Testis (tissue), 5 donors: Measurements from ENCODE around the gene TM9SF4. TPM values are rescaled to one million over a fixed set of nuclear protein-coding genes. Genes with fewer than 3 reads are reported as not detected.

Experiments
- DNase-seq: peaks from one replicate; pipeline ENCODE4 v3.0.0-alpha.2; 2019
- H3K27ac ChIP-seq, 2 donors: fragments of 200-600 bp; sonication (generic); one replicate each; pipeline ENCODE4 v1.5.1; 2019
- H3K27me3 ChIP-seq: fragments of 200-600 bp; sonication (generic); one replicate; pipeline ENCODE4 v1.5.1; 2019
- H3K36me3 ChIP-seq: fragments of 200-600 bp; sonication (generic); one replicate; pipeline ENCODE4 v1.5.1; 2017; ENCODE audit warnings: low read depth; ENCODE audit errors: missing control alignments
- H3K4me1 ChIP-seq: fragments of 200-600 bp; sonication (generic); one replicate; pipeline ENCODE4 v1.5.1; 2019
- H3K4me3 ChIP-seq, 2 donors: fragments of 200-600 bp; sonication (generic); one replicate each; pipeline ENCODE4 v1.5.1; 2017 to 2019
- H3K9me3 ChIP-seq: fragments of 200-600 bp; sonication (generic); one replicate; pipeline ENCODE4 v1.5.1; 2017
- CTCF ChIP-seq, 3 experiments: fragments of 450-650 bp in 2 of 3; fragments of 200-600 bp in 1 of 3; sonication (generic) in 1 of 3; IDR thresholded peaks; one replicate each; pipeline ENCODE4 v1.5.1; 2016 to 2019; ENCODE audit warnings: antibody characterized with exemption in 3 of 3, mild to moderate bottlenecking in 2 of 3, moderate library complexity in 1 of 3
- POLR2A ChIP-seq: fragments of 450-650 bp; IDR thresholded peaks from one replicate; pipeline ENCODE4 v1.6.1; 2017; ENCODE audit warnings: antibody characterized with exemption, mild to moderate bottlenecking, moderate library complexity
- WGBS, 2 donors: methylation state at CpG; one replicate each; pipeline ENCODE4 v1.1.5; 2018; 5-methylcytosine and 5-hydroxymethylcytosine counted together
- intact Hi-C: fragments of 100-400 bp; cut with DNase I; formaldehyde crosslinking; loops from one replicate; pipeline ENCODE4 v1.15.1; 2023; ENCODE audit warnings: low total_unique reads
- long read RNA-seq, 2 donors: transcript quantifications; one replicate each; lab custom pipeline, GENCODE V29; 2026
- polyA plus RNA-seq: library from polyadenylated mRNA; stranded (reverse); fragments of 350-450 nt; fragmentation: Illumina TruSeq; extraction: RNeasy Lipid Tissue Mini Kit (QIAGEN cat#74804); gene quantifications from one replicate; pipeline ENCODE4 v1.2.3, GENCODE V29; 2014; ENCODE audit warnings: low read depth, low replicate concordance; ENCODE audit not compliant: insufficient read depth
- total RNA-seq, 2 donors: library from RNA; depleted of rRNA; stranded (reverse); fragments of >200 nt; gene quantifications; one replicate each; pipeline ENCODE4 v1.2.3, GENCODE V29; 2016

Gene TM9SF4
- total RNA-seq (10 to 100 TPM; 54.3 to 55.8 TPM), polyA plus RNA-seq (53.2 TPM)
- long read RNA-seq, donor 1, transcript TM9SF4-202 (18 exons, 3,978 nt) = major isoform, 5 of 52 reads
- long read RNA-seq, donor 1, partial matches to known transcripts = 45 of 52 reads
- long read RNA-seq, donor 1, other reads (novel, unspliced or antisense) = 0 of 52 reads
- long read RNA-seq, donor 2, partial matches to known transcripts = 0 of 4 reads
- long read RNA-seq, donor 2, other reads (novel, unspliced or antisense) = 0 of 4 reads

GRCh38 chr20:32109392-32110172 lies at the start of gene TM9SF4:
TSS of gene TM9SF4 (plus strand) at chr20:32109714. CDS start at chr20:32109741, 27 bp downstream.
- intact Hi-C loops = loop anchor here (5.0 kb wide), 1 partner anchor 98 kb away; the partner anchor contains the start of genes PLAGL2 and POFUT1
- Histone ChIP-seq H3K27ac (peak within 1 kb of the TSS; percentile 96 to 99), H3K9me3 (no peaks in the 10 kb centered on the region), H3K27me3 (no peaks in the 10 kb centered on the region), H3K4me1 (peaks cover 12% of the 10 kb centered on the region), H3K4me3 (peak within 1 kb of the TSS; percentile 90 to 97), H3K36me3 (no peaks in the 10 kb centered on the region)
- 1% methylated on average over 21 to 38 of the region's 38 CpGs for WGBS, 2 donors
- DNase-seq = peak; percentile 95
- no peak for TF ChIP-seq POLR2A
- no peak for TF ChIP-seq CTCF (IDR thresholded peaks at IDR 0.05)

- Histone ChIP-seq H3K27me3 (no peaks in the 10 kb centered on the region), H3K27ac (no peak overlapping the region), H3K4me3 (no peak overlapping the region), H3K4me1 (no peaks in the 10 kb centered on the region), H3K9me3 (no peaks in the 10 kb centered on the region), H3K36me3 (no peaks in the 10 kb centered on the region)
- 72 to 87% methylated on average over 4 of the region's 4 CpGs for WGBS, 2 donors
- intact Hi-C loops = no loop called here
- TF ChIP-seq POLR2A (no peak), CTCF (IDR thresholded peaks at IDR 0.05) (no peak)
- DNase-seq = peak; percentile 35
These were observed 46.7 kb upstream of the TM9SF4 start for GRCh38 chr20:32062776-32063170.

- intact Hi-C loops = no loop called here
- no peak for DNase-seq
- Histone ChIP-seq H3K4me3 (no peak overlapping the region), H3K27ac (no peak overlapping the region), H3K9me3 (no peaks in the 10 kb centered on the region), H3K27me3 (no peaks in the 10 kb centered on the region), H3K36me3 (no peaks in the 10 kb centered on the region), H3K4me1 (no peaks in the 10 kb centered on the region)
- TF ChIP-seq CTCF (IDR thresholded peaks at IDR 0.05) = no peak
- TF ChIP-seq POLR2A = no peak
- WGBS, 2 donors = 67 to 75% methylated on average over 4 of the region's 4 CpGs
These were observed 45.8 kb upstream of the TM9SF4 start for GRCh38 chr20:32063695-32064094.

- DNase-seq = no peak
- 59 to 68% methylated on average over 7 of the region's 7 CpGs for WGBS, 2 donors
- H3K9me3 ChIP-seq = no peaks in the 10 kb centered on the region
- no peaks in the 10 kb centered on the region for H3K27me3 ChIP-seq
- H3K4me1 ChIP-seq = no peaks in the 10 kb centered on the region
- no peak overlapping the region for H3K27ac ChIP-seq
- H3K36me3 ChIP-seq = no peaks in the 10 kb centered on the region
- intact Hi-C loops = no loop called here
- no peak overlapping the region for H3K4me3 ChIP-seq
- no peak for TF ChIP-seq CTCF (IDR thresholded peaks at IDR 0.05)
- no peak for TF ChIP-seq POLR2A
These were observed 44.8 kb upstream of the TM9SF4 start for GRCh38 chr20:32064667-32065066.
